HepG2 (cell line): ENCODE measurements around the gene ALDH3A1. TPM values are rescaled to one million over a fixed set of nuclear protein-coding genes. Genes with fewer than 3 reads are reported as not detected.

Source experiments
- ATAC-seq: fragments of 200-7000 bp; cut with Tn5 transposase; 3 replicates; pipeline ENCODE4 v1.9.1; 2020; ENCODE audit warnings: mild to moderate bottlenecking, moderate library complexity
- BruUV-seq: library from RNA; stranded (reverse); fragments of 400-500 nt; replicated peaks from 2 replicates; lab custom pipeline; 2021; lab: Mats Ljungman, UMichigan
- CTCF ChIA-PET: fragments of 300-600 bp; formaldehyde crosslinking; extraction: SDS; loops from one replicate; lab custom pipeline; 2021; ENCODE audit warnings: low total read pairs, inconsistent platforms, low intra/inter-chr PET ratio; lab: Yijun Ruan, JAX
- POLR2A ChIA-PET: fragments of 350-600 bp; sonication (Branson Sonifier 250); formaldehyde crosslinking; loops from one replicate; lab custom pipeline; 2020; ENCODE audit warnings: antibody characterized with exemption, inconsistent platforms; lab: Yijun Ruan, JAX
- DNase-seq: peaks from one replicate; pipeline ENCODE4 v3.0.0-alpha.2; 2015; ENCODE audit warnings: low spot score
- FAIRE-seq: peaks from 3 replicates; lab custom pipeline; 2011; peaks lifted over from hg19 to GRCh38; lab: Jason Lieb, UNC
- H2AFZ ChIP-seq: one replicate; pipeline ENCODE4 v1.6.1; 2011; ENCODE audit warnings: low read length, inconsistent platforms
- H3K27ac ChIP-seq: fragments of 300-600 bp; 3 replicates; pipeline ENCODE4 v1.8.0; 2011; ENCODE audit warnings: mixed run types, mild to moderate bottlenecking, mixed read lengths, low read length, inconsistent platforms; ENCODE audit not compliant: insufficient read depth; ENCODE audit errors: extremely low read length
- H3K27me3 ChIP-seq, 2 experiments: fragments of 200-600 bp in 1 of 2; 2 replicates in 1 of 2; 3 replicates in 1 of 2; pipeline versions ENCODE4 v1.6.0 to v1.8.0; 2011; ENCODE audit warnings: low read length in 2 of 2, mild to moderate bottlenecking in 2 of 2, moderate library complexity in 2 of 2, inconsistent platforms in 1 of 2; ENCODE audit not compliant: insufficient read depth in 2 of 2, control insufficient read depth in 1 of 2
- H3K36me3 ChIP-seq, 2 experiments: fragments of 200-600 bp in 1 of 2; replicated peaks in 1 of 2; 2 replicates in 1 of 2; 3 replicates in 1 of 2; pipeline versions ENCODE4 v1.5.1 to v1.8.0; 2011; ENCODE audit warnings: low read length in 2 of 2, inconsistent platforms in 1 of 2; ENCODE audit not compliant: insufficient read depth in 2 of 2, control insufficient read depth in 1 of 2
- H3K4me1 ChIP-seq: 2 replicates; pipeline ENCODE4 v1.5.1; 2012; ENCODE audit warnings: low read length, inconsistent platforms; ENCODE audit not compliant: insufficient read depth
- H3K4me2 ChIP-seq: 2 replicates; pipeline ENCODE4 v1.6.0; 2011; ENCODE audit warnings: low read depth, low read length, inconsistent platforms
- H3K4me3 ChIP-seq, 3 experiments: fragments of 200-600 bp in 1 of 3; sonication (generic), shearing (Covaris generic) in 1 of 3; replicated peaks in 1 of 3; 2 replicates each; pipeline ENCODE4 v1.5.1; 2011 to 2016; ENCODE audit warnings: low read length in 3 of 3, inconsistent platforms in 2 of 3, low read depth in 2 of 3, mild to moderate bottlenecking in 2 of 3, control low read depth in 1 of 3, mixed read lengths in 1 of 3; ENCODE audit not compliant: insufficient read depth in 1 of 3
- H3K79me2 ChIP-seq: one replicate; pipeline ENCODE4 v1.6.1; 2011; ENCODE audit warnings: low read length, inconsistent platforms; ENCODE audit not compliant: insufficient read depth
- H3K9ac ChIP-seq: 2 replicates; pipeline ENCODE4 v1.6.0; 2011; ENCODE audit warnings: mild to moderate bottlenecking, low read depth, low read length, inconsistent platforms; ENCODE audit not compliant: insufficient read depth
- H3K9me3 ChIP-seq: 2 replicates; pipeline ENCODE4 v1.5.1; 2012; ENCODE audit warnings: mild to moderate bottlenecking, low read length
- H4K20me1 ChIP-seq: 2 replicates; pipeline ENCODE4 v1.6.0; 2011; ENCODE audit warnings: inconsistent platforms, mild to moderate bottlenecking, low read length, moderate library complexity; ENCODE audit not compliant: insufficient read depth
- FOXK1 ChIP-seq: sonication (generic); formaldehyde crosslinking; IDR thresholded peaks from 2 replicates; pipeline ENCODE4 v1.4.0; 2020; ENCODE audit warnings: low read depth, missing genetic modification reagents, borderline replicate concordance
- GLI4 ChIP-seq: sonication (generic); formaldehyde crosslinking; IDR thresholded peaks from 2 replicates; pipeline ENCODE4 v1.5.1; 2020; ENCODE audit warnings: missing genetic modification reagents, mild to moderate bottlenecking, moderate library complexity, borderline replicate concordance
- HIC2 ChIP-seq: sonication (generic); formaldehyde crosslinking; IDR thresholded peaks from 2 replicates; pipeline ENCODE4 v1.9.0; 2022; ENCODE audit warnings: low read depth, missing genetic modification reagents
- NR2F2 ChIP-seq: IDR thresholded peaks from 2 replicates; pipeline ENCODE4 v1.6.1; 2012; ENCODE audit warnings: low read depth, inconsistent platforms, borderline replicate concordance
- NR3C1 ChIP-seq: sonication (generic); formaldehyde crosslinking; IDR thresholded peaks from 2 replicates; pipeline ENCODE4 v1.4.0; 2020; ENCODE audit warnings: missing genetic modification reagents
- PHF21A ChIP-seq: sonication (generic); formaldehyde crosslinking; IDR thresholded peaks from 2 replicates; pipeline ENCODE4 v1.5.0; 2020; ENCODE audit warnings: mild to moderate bottlenecking, missing genetic modification reagents
- SATB2 ChIP-seq: sonication (generic); formaldehyde crosslinking; IDR thresholded peaks from 2 replicates; pipeline ENCODE4 v1.5.0; 2020; ENCODE audit warnings: missing genetic modification reagents
- YEATS2 ChIP-seq: sonication (generic); formaldehyde crosslinking; IDR thresholded peaks from 2 replicates; pipeline ENCODE4 v1.4.0; 2020; ENCODE audit warnings: missing genetic modification reagents, borderline replicate concordance
- ZC3H13 ChIP-seq: sonication (generic); formaldehyde crosslinking; IDR thresholded peaks from 2 replicates; pipeline ENCODE4 v1.8.1; 2023; ENCODE audit warnings: mild to moderate bottlenecking, missing genetic modification reagents, moderate library complexity
- ZIK1 ChIP-seq: sonication (generic); formaldehyde crosslinking; IDR thresholded peaks from 2 replicates; pipeline ENCODE4 v1.5.0; 2020; ENCODE audit warnings: mild to moderate bottlenecking, low read depth, missing genetic modification reagents, borderline replicate concordance
- ZNF550 ChIP-seq: sonication (generic); formaldehyde crosslinking; IDR thresholded peaks from 2 replicates; pipeline ENCODE4 v1.4.0; 2020; ENCODE audit warnings: mild to moderate bottlenecking, missing genetic modification reagents, borderline replicate concordance
- ZSCAN12 ChIP-seq: sonication (generic); formaldehyde crosslinking; IDR thresholded peaks from 2 replicates; pipeline ENCODE4 v1.9.0; 2021; ENCODE audit warnings: mild to moderate bottlenecking, missing genetic modification reagents
- WGBS: methylation state at CpG from one replicate; pipeline ENCODE4 v1.1.6; 2017; ENCODE audit warnings: low lambda C conversion rate; 5-methylcytosine and 5-hydroxymethylcytosine counted together
- in situ Hi-C: cut with HindIII; loops from 2 replicates; pipeline ENCODE4 v1.10.0; 2017; ENCODE audit warnings: low pct_unique_long_range_greater_than_20kb; ENCODE audit not compliant: extremely low pct_ligation_motif_present
- intact Hi-C: fragments of 100-400 bp; cut with micrococcal nuclease; formaldehyde crosslinking; loops from one replicate; pipeline ENCODE4 v1.10.0; 2022; ENCODE audit not compliant: unreplicated experiment
- polyA plus RNA-seq, 8 experiments: library from polyadenylated mRNA; depleted of rRNA in 3 of 8; stranded (reverse) in 7 of 8; unstranded in 1 of 8; fragments of >200 nt; fragmentation: Illumina TruSeq in 4 of 8; extraction: Trizol in 4 of 8; gene quantifications; 2 replicates each; pipeline versions ENCODE4 v1.2.1 to v1.2.3, GENCODE V29; 2011 to 2016; ENCODE audit warnings: low read depth in 4 of 8, missing spikeins in 1 of 8, mixed read lengths in 1 of 8; ENCODE audit not compliant: insufficient read depth in 1 of 8
- total RNA-seq, 5 experiments: library from RNA; depleted of rRNA; stranded (reverse); fragments of >200 nt; fragmentation: Illumina TruSeq; extraction: Trizol; gene quantifications; 2 replicates each; pipeline ENCODE4 v1.2.3, GENCODE V29; 2016; ENCODE audit warnings: low read depth in 1 of 5
- TF ChIP-seq, protein P1 (sequence below): sonication (generic); formaldehyde crosslinking; IDR thresholded peaks from 2 replicates; pipeline ENCODE4 v1.8.0; 2022; ENCODE audit warnings: mild to moderate bottlenecking, missing genetic modification reagents; ENCODE audit not compliant: insufficient replicate concordance
- TF ChIP-seq, protein P2 (sequence below): sonication (generic); formaldehyde crosslinking; IDR thresholded peaks from 2 replicates; pipeline ENCODE4 v1.5.0; 2020; ENCODE audit warnings: mild to moderate bottlenecking, missing genetic modification reagents, borderline replicate concordance

The ALDH3A1 gene
- total and polyA plus RNA-seq, 2 of the 13 experiments (the other 11 are each of a cell fraction or from before 2014, with no cell fraction given), result 0.07 to 0.62 TPM

DNA sequence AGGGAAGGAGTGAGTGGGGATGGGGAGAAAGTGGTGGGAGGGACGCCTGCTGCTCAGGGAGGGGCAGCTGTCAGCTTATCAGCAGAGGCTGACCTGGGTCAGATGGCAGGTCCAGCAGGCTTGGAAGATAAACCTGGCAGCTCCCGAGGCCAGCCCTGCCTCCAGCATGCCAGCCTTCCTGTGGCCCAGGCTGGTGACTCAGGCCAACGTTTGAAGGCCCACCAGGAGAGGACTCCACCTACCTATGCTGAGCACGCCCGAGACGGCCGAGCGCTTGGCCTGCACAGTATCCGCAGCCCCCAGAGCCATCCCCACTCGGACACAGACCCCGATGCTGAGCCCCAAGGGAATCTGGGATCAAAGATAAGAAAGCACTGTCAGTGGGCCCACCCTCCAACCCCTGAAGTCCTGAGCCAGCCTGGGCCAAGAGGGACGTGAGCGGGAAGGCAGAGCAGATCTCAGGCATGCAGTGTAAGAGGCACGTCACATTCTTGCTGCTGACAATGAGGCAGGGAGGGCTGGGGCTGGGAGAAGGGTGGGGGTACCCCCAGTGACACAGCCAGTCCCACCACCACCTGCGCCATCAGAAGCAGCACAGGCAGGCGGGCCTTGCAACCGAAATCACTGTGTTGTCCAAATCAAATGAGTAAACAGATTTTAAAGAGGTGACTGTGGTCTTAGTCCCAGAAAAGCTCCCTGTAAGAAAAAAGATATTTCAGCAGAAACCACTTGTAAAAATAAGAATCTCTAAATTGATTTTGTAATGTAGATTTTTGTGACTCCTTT lies 44.1 kb downstream of the ALDH3A1 start:
- 5% methylated on average over 8 of the region's 17 CpGs for WGBS
- Histone ChIP-seq H3K9ac (peak overlapping the region; percentile 53), H4K20me1 (no peaks in the 10 kb centered on the region), H3K4me3 (peak overlapping the region; percentile 10 to 65 (median 13); a peak in 3 of 6 replicates), H2AFZ (no peak overlapping the region), H3K4me2 (peak overlapping the region; percentile 91), H3K27ac (no peak overlapping the region), H3K27me3 (peaks cover 0 to 15% of the 10 kb centered on the region in 2 experiments; a peak in 4 of 5 replicates), H3K79me2 (no peaks in the 10 kb centered on the region), H3K36me3 (no peaks in the 10 kb centered on the region), H3K4me1 (peaks cover 68% of the 10 kb centered on the region), H3K9me3 (no peaks in the 10 kb centered on the region)
- in situ Hi-C loops (loop anchor here (25.0 kb wide), 1 partner anchor 192 kb away; no protein-coding TSS in a partner anchor), intact Hi-C loops (loop anchor here (2.0 kb wide), 1 partner anchor 59 kb away; no protein-coding TSS in a partner anchor)
- BruUV-seq, result no TSS peak
- peak; percentile 74 for FAIRE-seq
- peak; percentile 73 for ATAC-seq
- ChIA-PET CTCF (interaction anchor here (0.8 kb wide), 1 partner anchor 59 kb away, joined by 3 read pairs; no protein-coding TSS in a partner anchor), POLR2A (interaction anchor here (0.6 to 2.0 kb wide), 7 partner anchors 15 to 170 kb away, joined by 3 to 12 read pairs (median 3); partner anchors contain the start of gene ALDH3A2)
- DNase-seq, result peak; percentile 80
- TF ChIP-seq, protein P1, sequence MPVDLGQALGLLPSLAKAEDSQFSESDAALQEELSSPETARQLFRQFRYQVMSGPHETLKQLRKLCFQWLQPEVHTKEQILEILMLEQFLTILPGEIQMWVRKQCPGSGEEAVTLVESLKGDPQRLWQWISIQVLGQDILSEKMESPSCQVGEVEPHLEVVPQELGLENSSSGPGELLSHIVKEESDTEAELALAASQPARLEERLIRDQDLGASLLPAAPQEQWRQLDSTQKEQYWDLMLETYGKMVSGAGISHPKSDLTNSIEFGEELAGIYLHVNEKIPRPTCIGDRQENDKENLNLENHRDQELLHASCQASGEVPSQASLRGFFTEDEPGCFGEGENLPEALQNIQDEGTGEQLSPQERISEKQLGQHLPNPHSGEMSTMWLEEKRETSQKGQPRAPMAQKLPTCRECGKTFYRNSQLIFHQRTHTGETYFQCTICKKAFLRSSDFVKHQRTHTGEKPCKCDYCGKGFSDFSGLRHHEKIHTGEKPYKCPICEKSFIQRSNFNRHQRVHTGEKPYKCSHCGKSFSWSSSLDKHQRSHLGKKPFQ (CRISPR knock-in tag), result no peak
- TF ChIP-seq SATB2 (CRISPR knock-in tag), result no peak
- no peak for TF ChIP-seq ZSCAN12 (CRISPR knock-in tag)
- TF ChIP-seq GLI4 (CRISPR knock-in tag), result 0 out of 2 replicates have a peak, but pooled peaks have one; percentile 58
- no peak for TF ChIP-seq ZIK1 (CRISPR knock-in tag)
- TF ChIP-seq NR2F2, result peak; percentile 83; the same call in 1 of the 2 replicates
- TF ChIP-seq ZC3H13 (CRISPR knock-in tag), result no peak
- peak; percentile 98 for TF ChIP-seq HIC2 (CRISPR knock-in tag)
- TF ChIP-seq PHF21A (CRISPR knock-in tag), result no peak
- no peak for TF ChIP-seq YEATS2 (CRISPR knock-in tag)
- TF ChIP-seq NR3C1 (CRISPR knock-in tag), result no peak
- no peak for TF ChIP-seq ZNF550 (CRISPR knock-in tag)
- TF ChIP-seq FOXK1, result no peak
- TF ChIP-seq, protein P2, sequence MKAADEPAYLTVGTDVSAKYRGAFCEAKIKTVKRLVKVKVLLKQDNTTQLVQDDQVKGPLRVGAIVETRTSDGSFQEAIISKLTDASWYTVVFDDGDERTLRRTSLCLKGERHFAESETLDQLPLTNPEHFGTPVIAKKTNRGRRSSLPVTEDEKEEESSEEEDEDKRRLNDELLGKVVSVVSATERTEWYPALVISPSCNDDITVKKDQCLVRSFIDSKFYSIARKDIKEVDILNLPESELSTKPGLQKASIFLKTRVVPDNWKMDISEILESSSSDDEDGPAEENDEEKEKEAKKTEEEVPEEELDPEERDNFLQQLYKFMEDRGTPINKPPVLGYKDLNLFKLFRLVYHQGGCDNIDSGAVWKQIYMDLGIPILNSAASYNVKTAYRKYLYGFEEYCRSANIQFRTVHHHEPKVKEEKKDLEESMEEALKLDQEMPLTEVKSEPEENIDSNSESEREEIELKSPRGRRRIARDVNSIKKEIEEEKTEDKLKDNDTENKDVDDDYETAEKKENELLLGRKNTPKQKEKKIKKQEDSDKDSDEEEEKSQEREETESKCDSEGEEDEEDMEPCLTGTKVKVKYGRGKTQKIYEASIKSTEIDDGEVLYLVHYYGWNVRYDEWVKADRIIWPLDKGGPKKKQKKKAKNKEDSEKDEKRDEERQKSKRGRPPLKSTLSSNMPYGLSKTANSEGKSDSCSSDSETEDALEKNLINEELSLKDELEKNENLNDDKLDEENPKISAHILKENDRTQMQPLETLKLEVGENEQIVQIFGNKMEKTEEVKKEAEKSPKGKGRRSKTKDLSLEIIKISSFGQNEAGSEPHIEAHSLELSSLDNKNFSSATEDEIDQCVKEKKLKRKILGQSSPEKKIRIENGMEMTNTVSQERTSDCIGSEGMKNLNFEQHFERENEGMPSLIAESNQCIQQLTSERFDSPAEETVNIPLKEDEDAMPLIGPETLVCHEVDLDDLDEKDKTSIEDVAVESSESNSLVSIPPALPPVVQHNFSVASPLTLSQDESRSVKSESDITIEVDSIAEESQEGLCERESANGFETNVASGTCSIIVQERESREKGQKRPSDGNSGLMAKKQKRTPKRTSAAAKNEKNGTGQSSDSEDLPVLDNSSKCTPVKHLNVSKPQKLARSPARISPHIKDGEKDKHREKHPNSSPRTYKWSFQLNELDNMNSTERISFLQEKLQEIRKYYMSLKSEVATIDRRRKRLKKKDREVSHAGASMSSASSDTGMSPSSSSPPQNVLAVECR (CRISPR knock-in tag), result peak; percentile 17; the same call in 1 of the 2 replicates
